HepG2 (cell line): Measurements from ENCODE around the gene MYO18B. TPM values are rescaled to one million over a fixed set of nuclear protein-coding genes. Genes with fewer than 3 reads are reported as not detected.

ENCODE experiments used
- ATAC-seq: fragments of 200-7000 bp; cut with Tn5 transposase; 3 replicates; pipeline ENCODE4 v1.9.1; 2020; ENCODE audit warnings: mild to moderate bottlenecking, moderate library complexity
- BruUV-seq: library from RNA; stranded (reverse); fragments of 400-500 nt; replicated peaks from 2 replicates; lab custom pipeline; 2021; lab: Mats Ljungman, UMichigan
- CTCF ChIA-PET: fragments of 300-600 bp; formaldehyde crosslinking; extraction: SDS; loops from one replicate; lab custom pipeline; 2021; ENCODE audit warnings: low total read pairs, inconsistent platforms, low intra/inter-chr PET ratio; lab: Yijun Ruan, JAX
- POLR2A ChIA-PET: fragments of 350-600 bp; sonication (Branson Sonifier 250); formaldehyde crosslinking; loops from one replicate; lab custom pipeline; 2020; ENCODE audit warnings: antibody characterized with exemption, inconsistent platforms; lab: Yijun Ruan, JAX
- DNase-seq: peaks from one replicate; pipeline ENCODE4 v3.0.0-alpha.2; 2015; ENCODE audit warnings: low spot score
- FAIRE-seq: peaks from 3 replicates; lab custom pipeline; 2011; peaks lifted over from hg19 to GRCh38; lab: Jason Lieb, UNC
- H2AFZ ChIP-seq: one replicate; pipeline ENCODE4 v1.6.1; 2011; ENCODE audit warnings: low read length, inconsistent platforms
- H3K27ac ChIP-seq: fragments of 300-600 bp; 3 replicates; pipeline ENCODE4 v1.8.0; 2011; ENCODE audit warnings: mixed run types, mild to moderate bottlenecking, mixed read lengths, low read length, inconsistent platforms; ENCODE audit not compliant: insufficient read depth; ENCODE audit errors: extremely low read length
- H3K27me3 ChIP-seq, 2 experiments: fragments of 200-600 bp in 1 of 2; 2 replicates in 1 of 2; 3 replicates in 1 of 2; pipeline versions ENCODE4 v1.6.0 to v1.8.0; 2011; ENCODE audit warnings: low read length in 2 of 2, mild to moderate bottlenecking in 2 of 2, moderate library complexity in 2 of 2, inconsistent platforms in 1 of 2; ENCODE audit not compliant: insufficient read depth in 2 of 2, control insufficient read depth in 1 of 2
- H3K36me3 ChIP-seq, 2 experiments: fragments of 200-600 bp in 1 of 2; replicated peaks in 1 of 2; 2 replicates in 1 of 2; 3 replicates in 1 of 2; pipeline versions ENCODE4 v1.5.1 to v1.8.0; 2011; ENCODE audit warnings: low read length in 2 of 2, inconsistent platforms in 1 of 2; ENCODE audit not compliant: insufficient read depth in 2 of 2, control insufficient read depth in 1 of 2
- H3K4me1 ChIP-seq: 2 replicates; pipeline ENCODE4 v1.5.1; 2012; ENCODE audit warnings: low read length, inconsistent platforms; ENCODE audit not compliant: insufficient read depth
- H3K4me2 ChIP-seq: 2 replicates; pipeline ENCODE4 v1.6.0; 2011; ENCODE audit warnings: low read depth, low read length, inconsistent platforms
- H3K4me3 ChIP-seq, 3 experiments: fragments of 200-600 bp in 1 of 3; sonication (generic), shearing (Covaris generic) in 1 of 3; replicated peaks in 1 of 3; 2 replicates each; pipeline ENCODE4 v1.5.1; 2011 to 2016; ENCODE audit warnings: low read length in 3 of 3, inconsistent platforms in 2 of 3, low read depth in 2 of 3, mild to moderate bottlenecking in 2 of 3, control low read depth in 1 of 3, mixed read lengths in 1 of 3; ENCODE audit not compliant: insufficient read depth in 1 of 3
- H3K79me2 ChIP-seq: one replicate; pipeline ENCODE4 v1.6.1; 2011; ENCODE audit warnings: low read length, inconsistent platforms; ENCODE audit not compliant: insufficient read depth
- H3K9ac ChIP-seq: 2 replicates; pipeline ENCODE4 v1.6.0; 2011; ENCODE audit warnings: mild to moderate bottlenecking, low read depth, low read length, inconsistent platforms; ENCODE audit not compliant: insufficient read depth
- H3K9me3 ChIP-seq: 2 replicates; pipeline ENCODE4 v1.5.1; 2012; ENCODE audit warnings: mild to moderate bottlenecking, low read length
- H4K20me1 ChIP-seq: 2 replicates; pipeline ENCODE4 v1.6.0; 2011; ENCODE audit warnings: inconsistent platforms, mild to moderate bottlenecking, low read length, moderate library complexity; ENCODE audit not compliant: insufficient read depth
- HDAC2 ChIP-seq: sonication (generic); formaldehyde crosslinking; IDR thresholded peaks from 2 replicates; pipeline ENCODE4 v1.4.0; 2020; ENCODE audit warnings: missing genetic modification reagents
- MIER2 ChIP-seq: IDR thresholded peaks from 2 replicates; pipeline ENCODE4 v1.6.1; 2016; ENCODE audit warnings: missing biosample characterization, missing genetic modification reagents
- MYPOP ChIP-seq: sonication (generic); formaldehyde crosslinking; IDR thresholded peaks from 2 replicates; pipeline ENCODE4 v1.8.1; 2023; ENCODE audit warnings: mild to moderate bottlenecking, moderate library complexity, missing genetic modification reagents
- MZF1 ChIP-seq: sonication (generic); formaldehyde crosslinking; IDR thresholded peaks from 2 replicates; pipeline ENCODE4 v1.8.1; 2023; ENCODE audit warnings: mild to moderate bottlenecking, missing genetic modification reagents, borderline replicate concordance
- SMC3 ChIP-seq: IDR thresholded peaks from 2 replicates; pipeline ENCODE4 v1.6.1; 2011; ENCODE audit warnings: low read length, improper control_type of control experiment
- ZNF292 ChIP-seq: sonication (generic); formaldehyde crosslinking; IDR thresholded peaks from 2 replicates; pipeline ENCODE4 v1.8.1; 2022; ENCODE audit warnings: mild to moderate bottlenecking, low read depth, missing genetic modification reagents, borderline replicate concordance
- ZNF407 ChIP-seq: sonication (generic); formaldehyde crosslinking; IDR thresholded peaks from one replicate; pipeline ENCODE4 v1.5.1; 2020; ENCODE audit warnings: mild to moderate bottlenecking, missing genetic modification reagents; ENCODE audit errors: not compliant biosample characterization
- ZNF629 ChIP-seq: sonication (generic); formaldehyde crosslinking; conservative IDR thresholded peaks from 2 replicates; pipeline ENCODE4 v1.5.0; 2020; ENCODE audit warnings: missing genetic modification reagents
- WGBS: methylation state at CpG from one replicate; pipeline ENCODE4 v1.1.6; 2017; ENCODE audit warnings: low lambda C conversion rate; 5-methylcytosine and 5-hydroxymethylcytosine counted together
- in situ Hi-C: cut with HindIII; loops from 2 replicates; pipeline ENCODE4 v1.10.0; 2017; ENCODE audit warnings: low pct_unique_long_range_greater_than_20kb; ENCODE audit not compliant: extremely low pct_ligation_motif_present
- intact Hi-C: fragments of 100-400 bp; cut with micrococcal nuclease; formaldehyde crosslinking; loops from one replicate; pipeline ENCODE4 v1.10.0; 2022; ENCODE audit not compliant: unreplicated experiment
- polyA plus RNA-seq, 8 experiments: library from polyadenylated mRNA; depleted of rRNA in 3 of 8; stranded (reverse) in 7 of 8; unstranded in 1 of 8; fragments of >200 nt; fragmentation: Illumina TruSeq in 4 of 8; extraction: Trizol in 4 of 8; gene quantifications; 2 replicates each; pipeline versions ENCODE4 v1.2.1 to v1.2.3, GENCODE V29; 2011 to 2016; ENCODE audit warnings: low read depth in 4 of 8, missing spikeins in 1 of 8, mixed read lengths in 1 of 8; ENCODE audit not compliant: insufficient read depth in 1 of 8
- total RNA-seq, 5 experiments: library from RNA; depleted of rRNA; stranded (reverse); fragments of >200 nt; fragmentation: Illumina TruSeq; extraction: Trizol; gene quantifications; 2 replicates each; pipeline ENCODE4 v1.2.3, GENCODE V29; 2016; ENCODE audit warnings: low read depth in 1 of 5
- TF ChIP-seq, protein P1 (sequence below), 2 experiments: IDR thresholded peaks; 2 replicates each; pipeline ENCODE4 v1.6.1; 2011 to 2012; ENCODE audit warnings: low read length in 2 of 2, borderline replicate concordance in 1 of 2, low read depth in 1 of 2, mild to moderate bottlenecking in 1 of 2, moderate library complexity in 1 of 2

The MYO18B gene
- total and polyA plus RNA-seq, 2 of the 13 experiments (the other 11 are each of a cell fraction or from before 2014, with no cell fraction given): 0.01 TPM; not detected in 1

DNA sequence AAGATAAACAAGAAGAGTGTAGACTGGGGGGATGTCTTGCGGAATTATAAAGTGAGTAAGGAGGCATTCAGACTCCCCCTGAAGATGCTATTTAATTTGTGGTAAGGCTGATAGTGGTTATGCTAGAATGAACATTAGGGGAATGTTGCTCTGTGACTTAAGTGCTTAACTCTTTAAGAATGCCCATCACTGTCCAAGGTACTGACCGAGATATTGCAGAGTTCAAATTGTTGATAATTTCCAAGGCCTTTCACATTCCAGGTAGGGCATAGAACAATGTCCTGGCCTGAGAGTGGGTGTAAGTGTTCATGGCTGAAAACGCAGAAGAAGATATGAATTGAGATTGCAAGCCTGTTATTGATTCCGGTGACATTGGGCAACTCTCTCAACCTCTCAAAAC, 337.0 kb downstream of the MYO18B start:
- H3K4me2 ChIP-seq: no peak overlapping the region
- DNase-seq (no peak), ATAC-seq (no peak), FAIRE-seq (no peak)
- H3K27me3 ChIP-seq: no peaks in the 10 kb centered on the region
- intact Hi-C loops: no loop called here
- H2AFZ ChIP-seq: no peak overlapping the region
- H3K9ac ChIP-seq: no peak overlapping the region
- no peaks in the 10 kb centered on the region for H3K4me1 ChIP-seq
- H3K27ac ChIP-seq: no peak overlapping the region
- H3K4me3 ChIP-seq: no peak overlapping the region
- H3K36me3 ChIP-seq: no peaks in the 10 kb centered on the region
- H3K9me3 ChIP-seq: no peaks in the 10 kb centered on the region
- 8% methylated on average over 4 of the region's 4 CpGs for WGBS
- ChIA-PET CTCF (no interaction called here), POLR2A (no interaction called here)
- H3K79me2 ChIP-seq: no peaks in the 10 kb centered on the region
- H4K20me1 ChIP-seq: no peaks in the 10 kb centered on the region
- no TSS peak for BruUV-seq
- in situ Hi-C loops: no loop called here
- TF ChIP-seq HDAC2 (CRISPR knock-in tag): no peak
- TF ChIP-seq, protein P1, sequence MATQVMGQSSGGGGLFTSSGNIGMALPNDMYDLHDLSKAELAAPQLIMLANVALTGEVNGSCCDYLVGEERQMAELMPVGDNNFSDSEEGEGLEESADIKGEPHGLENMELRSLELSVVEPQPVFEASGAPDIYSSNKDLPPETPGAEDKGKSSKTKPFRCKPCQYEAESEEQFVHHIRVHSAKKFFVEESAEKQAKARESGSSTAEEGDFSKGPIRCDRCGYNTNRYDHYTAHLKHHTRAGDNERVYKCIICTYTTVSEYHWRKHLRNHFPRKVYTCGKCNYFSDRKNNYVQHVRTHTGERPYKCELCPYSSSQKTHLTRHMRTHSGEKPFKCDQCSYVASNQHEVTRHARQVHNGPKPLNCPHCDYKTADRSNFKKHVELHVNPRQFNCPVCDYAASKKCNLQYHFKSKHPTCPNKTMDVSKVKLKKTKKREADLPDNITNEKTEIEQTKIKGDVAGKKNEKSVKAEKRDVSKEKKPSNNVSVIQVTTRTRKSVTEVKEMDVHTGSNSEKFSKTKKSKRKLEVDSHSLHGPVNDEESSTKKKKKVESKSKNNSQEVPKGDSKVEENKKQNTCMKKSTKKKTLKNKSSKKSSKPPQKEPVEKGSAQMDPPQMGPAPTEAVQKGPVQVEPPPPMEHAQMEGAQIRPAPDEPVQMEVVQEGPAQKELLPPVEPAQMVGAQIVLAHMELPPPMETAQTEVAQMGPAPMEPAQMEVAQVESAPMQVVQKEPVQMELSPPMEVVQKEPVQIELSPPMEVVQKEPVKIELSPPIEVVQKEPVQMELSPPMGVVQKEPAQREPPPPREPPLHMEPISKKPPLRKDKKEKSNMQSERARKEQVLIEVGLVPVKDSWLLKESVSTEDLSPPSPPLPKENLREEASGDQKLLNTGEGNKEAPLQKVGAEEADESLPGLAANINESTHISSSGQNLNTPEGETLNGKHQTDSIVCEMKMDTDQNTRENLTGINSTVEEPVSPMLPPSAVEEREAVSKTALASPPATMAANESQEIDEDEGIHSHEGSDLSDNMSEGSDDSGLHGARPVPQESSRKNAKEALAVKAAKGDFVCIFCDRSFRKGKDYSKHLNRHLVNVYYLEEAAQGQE (IDR thresholded peaks at IDR 0.05; ENCODE audit: borderline replicate concordance in 1 of 2, low read depth in 1 of 2, low read length in 2 of 2): peak; percentile 27 to 89
- TF ChIP-seq ZNF629 (CRISPR knock-in tag): no peak
- TF ChIP-seq ZNF407 (CRISPR knock-in tag): no peak
- TF ChIP-seq ZNF292 (CRISPR knock-in tag): no peak
- TF ChIP-seq MYPOP (CRISPR knock-in tag): no peak
- no peak for TF ChIP-seq SMC3
- TF ChIP-seq MZF1: no peak
- TF ChIP-seq MIER2 (CRISPR knock-in tag): peak; percentile 88
